ENCODE results near the gene NRF1.

NRF1 gene

DNA sequence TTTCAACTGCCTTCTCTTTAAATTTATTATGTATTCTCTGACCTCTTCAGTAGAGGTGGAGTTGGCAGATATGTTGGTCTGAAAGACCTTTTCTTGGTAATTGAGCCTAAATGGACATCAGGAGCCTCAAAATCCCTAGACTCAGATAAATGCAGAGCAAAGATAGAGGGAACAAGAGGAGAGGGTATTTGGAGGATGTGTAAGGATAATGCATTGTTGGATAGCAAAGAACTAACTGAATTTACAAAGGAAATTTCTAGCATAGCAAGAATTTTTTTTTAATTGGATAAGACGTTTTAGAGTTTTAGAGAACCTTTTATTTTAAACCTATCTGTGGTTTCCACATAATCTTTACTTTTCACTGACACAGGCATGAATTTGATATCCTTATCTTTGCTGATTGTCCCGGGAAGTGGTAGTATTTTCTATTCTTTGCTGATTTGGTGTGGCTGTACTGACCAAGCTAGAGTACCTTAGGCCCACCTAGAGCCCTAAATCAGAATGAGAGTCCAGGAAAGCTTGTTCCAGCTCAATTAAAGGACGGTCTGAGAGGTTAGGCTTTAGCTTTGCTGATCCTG is 91.3 kb downstream of the NRF1 start:
- no peak for TF ChIP-seq ZNF274 (IDR thresholded peaks at IDR 0.05; ENCODE audit: low read depth, low read length)
- H3K4me3 ChIP-seq (ENCODE audit: low read length) = no peak overlapping the region

DNA sequence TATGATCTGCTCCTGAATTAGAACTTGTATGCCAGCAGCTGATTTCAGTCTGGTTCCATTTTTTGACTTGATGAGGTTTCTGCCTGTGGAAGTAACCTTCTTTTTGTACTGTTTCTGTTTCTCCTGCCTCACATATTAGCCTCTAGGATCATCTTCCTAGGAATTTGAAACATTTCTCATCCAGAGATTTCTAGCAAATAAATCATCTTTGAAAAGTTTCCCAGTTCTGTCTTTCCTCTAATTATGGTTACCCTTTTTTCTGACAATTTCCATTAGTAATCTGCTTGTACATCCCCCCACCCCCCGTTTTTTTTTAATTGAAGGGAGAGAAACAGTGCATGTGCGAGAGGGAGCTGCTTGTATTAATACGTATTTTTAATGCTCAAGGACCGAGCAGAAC is 92.2 kb downstream of the NRF1 start:
- H3K4me3 ChIP-seq (ENCODE audit: low read length) = no peak overlapping the region
- no peak for TF ChIP-seq ZNF274 (IDR thresholded peaks at IDR 0.05; ENCODE audit: low read depth, low read length)

DNA sequence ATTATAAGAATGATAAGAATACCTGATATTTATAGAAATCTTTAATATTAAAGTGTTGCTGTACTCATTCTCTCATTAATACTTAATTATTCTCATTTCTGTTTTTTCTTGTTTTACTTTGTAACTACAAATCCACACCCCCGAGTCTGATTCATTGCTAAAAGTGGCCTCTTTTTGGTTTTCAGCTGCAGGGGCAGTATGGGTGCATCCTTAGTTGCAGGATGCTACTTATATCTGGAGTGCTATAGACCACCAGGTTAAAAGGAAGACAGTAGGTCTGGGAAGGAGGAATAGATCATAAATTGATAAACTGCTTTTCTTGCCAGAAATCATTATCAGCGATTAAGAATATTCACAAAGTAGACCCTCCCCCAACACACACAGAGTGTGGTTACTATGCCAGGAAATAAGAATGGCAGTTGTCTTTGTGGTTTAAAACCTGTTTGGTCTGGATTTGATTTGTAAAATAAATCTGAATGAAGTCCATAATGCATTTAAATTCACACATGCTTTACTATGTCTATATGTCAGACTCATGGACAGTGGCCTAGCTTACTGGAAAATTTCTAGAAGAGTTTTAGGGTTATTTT is 96.5 kb downstream of the NRF1 start:
- H3K4me3 ChIP-seq (ENCODE audit: low read length) = no peak overlapping the region
- no peak for TF ChIP-seq ZNF274 (IDR thresholded peaks at IDR 0.05; ENCODE audit: low read depth, low read length)

DNA sequence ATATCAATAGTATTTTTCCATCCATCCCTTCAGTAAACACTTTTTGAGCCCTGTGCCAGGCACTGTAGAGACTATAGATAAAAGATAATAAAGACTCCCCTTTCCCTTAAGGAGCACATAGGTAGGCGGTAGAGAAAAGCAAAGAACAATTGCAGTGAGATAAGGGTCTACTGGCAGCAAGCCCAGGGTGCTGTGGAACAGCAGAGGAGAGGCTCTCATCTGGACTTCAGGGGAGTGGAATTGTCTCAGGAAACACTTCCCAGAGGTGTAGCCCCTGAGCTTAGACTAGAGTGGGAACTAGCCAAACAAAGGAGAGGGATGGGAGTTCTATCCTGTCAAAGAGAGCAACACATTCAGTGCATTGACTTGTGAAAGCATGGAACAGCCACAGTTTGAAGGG is 102.0 kb downstream of the NRF1 start:
- no peak for TF ChIP-seq ZNF274 (IDR thresholded peaks at IDR 0.05; ENCODE audit: low read depth, low read length)
- H3K4me3 ChIP-seq (ENCODE audit: low read length) = no peak overlapping the region

DNA sequence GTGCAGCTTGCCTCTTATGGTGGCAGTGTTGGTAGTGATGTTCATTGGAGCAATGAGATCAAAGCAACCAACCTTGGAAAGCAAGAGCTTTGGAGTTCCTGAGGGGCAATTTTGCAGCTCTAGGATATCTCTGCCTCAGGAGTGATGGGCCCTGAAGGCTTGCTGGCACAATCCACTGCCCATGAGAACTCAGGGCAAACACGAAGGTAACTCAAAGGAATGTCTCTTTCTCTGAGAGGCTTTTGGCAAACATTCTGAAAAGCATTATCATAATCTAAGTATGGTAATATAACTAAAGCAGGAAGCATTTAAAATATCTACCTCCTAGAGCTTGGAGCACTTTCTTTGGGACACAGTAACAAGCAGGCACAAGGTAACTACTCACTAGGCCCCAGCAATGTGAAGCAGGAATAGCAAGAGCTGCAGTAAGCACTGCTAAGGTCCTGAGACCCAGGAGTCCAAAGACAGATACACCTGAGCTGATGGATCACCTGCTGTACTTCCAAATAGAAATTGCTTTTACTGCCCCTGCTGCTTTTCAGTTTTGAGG is 103.1 kb downstream of the NRF1 start:
- no peak overlapping the region for H3K4me3 ChIP-seq (ENCODE audit: low read length)
- TF ChIP-seq ZNF274 (IDR thresholded peaks at IDR 0.05; ENCODE audit: low read depth, low read length) = no peak

DNA sequence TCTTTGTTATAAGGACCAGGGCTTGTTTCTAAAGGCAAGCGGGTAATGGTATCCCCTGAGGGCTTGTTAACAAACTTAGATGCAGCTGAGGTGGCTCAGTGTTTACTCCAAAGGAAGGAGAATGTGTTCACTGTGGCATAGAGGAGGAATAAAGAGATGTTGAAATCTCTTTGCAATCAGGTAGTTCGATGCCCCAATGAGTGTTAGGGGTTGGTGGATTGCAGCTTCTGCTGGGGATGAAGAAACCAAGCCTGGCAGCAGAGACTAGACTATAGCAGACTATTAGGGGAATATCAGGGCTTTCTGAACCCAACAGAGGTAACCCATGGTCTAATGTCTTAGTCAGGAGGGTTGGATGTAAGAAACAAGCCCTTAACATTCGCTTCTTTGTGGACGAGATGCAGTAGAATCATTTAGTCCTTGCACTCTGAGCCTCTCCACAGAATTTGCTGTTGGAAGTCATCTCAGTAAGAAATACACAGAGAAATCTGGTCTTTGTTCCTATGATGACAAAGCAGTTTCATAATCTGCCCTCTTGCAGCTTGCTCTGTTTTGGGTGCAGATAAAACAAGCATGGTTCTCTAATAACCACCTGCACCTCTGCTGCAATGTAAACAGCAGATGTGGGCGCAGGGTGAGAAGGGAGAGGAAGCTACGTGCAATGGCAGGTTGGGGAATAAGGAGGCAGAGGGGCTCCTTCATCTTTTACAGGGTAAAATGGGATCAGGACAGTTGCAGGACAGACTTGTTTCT is 108.6 kb downstream of the NRF1 start:
- no peak overlapping the region for H3K4me3 ChIP-seq (ENCODE audit: low read length)
- no peak for TF ChIP-seq ZNF274 (IDR thresholded peaks at IDR 0.05; ENCODE audit: low read depth, low read length)

DNA sequence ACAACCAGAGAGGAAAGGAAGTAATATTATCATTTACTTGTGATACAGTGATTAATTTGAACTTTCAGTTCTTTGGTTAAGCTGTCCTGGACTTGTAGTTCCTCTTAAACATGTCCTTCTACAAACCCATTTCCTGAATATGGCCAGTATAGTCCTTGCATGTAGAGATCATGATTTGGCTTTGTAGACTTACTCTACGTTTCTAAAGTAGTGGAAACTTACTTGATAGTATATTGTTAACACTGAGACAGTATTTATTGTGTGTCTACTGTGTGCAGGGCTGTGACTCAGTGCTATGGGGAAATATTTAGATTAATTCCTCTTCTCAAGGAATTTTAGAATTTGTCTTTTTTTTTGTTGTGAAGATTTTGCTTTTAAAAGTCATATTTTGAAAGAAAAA is 109.5 kb downstream of the NRF1 start:
- H3K4me3 ChIP-seq (ENCODE audit: low read length) = no peak overlapping the region
- TF ChIP-seq ZNF274 (IDR thresholded peaks at IDR 0.05; ENCODE audit: low read depth, low read length) = no peak

DNA sequence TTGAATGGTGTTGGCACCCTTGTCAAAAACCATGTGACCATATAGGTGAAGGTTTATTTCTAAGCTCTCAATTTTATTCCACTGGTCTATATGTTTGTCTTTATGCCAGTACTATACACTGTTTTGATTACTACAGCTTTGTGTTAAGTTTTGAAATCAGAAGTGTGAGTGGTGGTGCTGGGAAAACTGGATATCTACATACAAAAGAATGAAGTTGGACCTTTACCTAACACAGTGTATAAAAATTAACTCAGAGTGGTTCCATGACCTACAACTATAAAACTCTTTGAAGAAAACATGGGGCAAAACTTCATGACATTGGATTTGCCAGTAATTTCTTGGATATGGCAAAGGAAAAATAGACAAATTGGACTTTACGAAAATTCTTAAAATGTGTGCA is 112.2 kb downstream of the NRF1 start:
- TF ChIP-seq ZNF274 (IDR thresholded peaks at IDR 0.05; ENCODE audit: low read depth, low read length) = no peak
- no peak overlapping the region for H3K4me3 ChIP-seq (ENCODE audit: low read length)

DNA sequence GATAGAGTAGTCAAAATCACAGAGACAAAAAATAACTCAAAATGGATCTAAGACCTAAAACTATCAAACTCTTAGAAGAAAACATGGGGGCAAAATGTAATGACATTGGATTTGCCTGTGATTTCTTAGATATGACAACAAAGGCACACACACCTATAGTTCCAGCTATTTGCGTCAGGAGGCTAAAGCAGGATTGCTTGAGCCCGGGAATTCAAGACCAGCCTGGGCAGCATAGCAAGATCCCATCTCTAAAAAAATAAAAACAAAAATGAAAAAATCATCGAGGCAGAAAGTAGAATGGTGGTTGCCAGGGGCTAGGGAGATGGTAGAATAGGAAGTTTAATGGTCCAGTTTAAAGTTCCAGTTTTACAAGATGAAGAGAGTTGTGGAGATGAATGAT is 113.3 kb downstream of the NRF1 start:
- no peak overlapping the region for H3K4me3 ChIP-seq (ENCODE audit: low read length)
- no peak for TF ChIP-seq ZNF274 (IDR thresholded peaks at IDR 0.05; ENCODE audit: low read depth, low read length)

DNA sequence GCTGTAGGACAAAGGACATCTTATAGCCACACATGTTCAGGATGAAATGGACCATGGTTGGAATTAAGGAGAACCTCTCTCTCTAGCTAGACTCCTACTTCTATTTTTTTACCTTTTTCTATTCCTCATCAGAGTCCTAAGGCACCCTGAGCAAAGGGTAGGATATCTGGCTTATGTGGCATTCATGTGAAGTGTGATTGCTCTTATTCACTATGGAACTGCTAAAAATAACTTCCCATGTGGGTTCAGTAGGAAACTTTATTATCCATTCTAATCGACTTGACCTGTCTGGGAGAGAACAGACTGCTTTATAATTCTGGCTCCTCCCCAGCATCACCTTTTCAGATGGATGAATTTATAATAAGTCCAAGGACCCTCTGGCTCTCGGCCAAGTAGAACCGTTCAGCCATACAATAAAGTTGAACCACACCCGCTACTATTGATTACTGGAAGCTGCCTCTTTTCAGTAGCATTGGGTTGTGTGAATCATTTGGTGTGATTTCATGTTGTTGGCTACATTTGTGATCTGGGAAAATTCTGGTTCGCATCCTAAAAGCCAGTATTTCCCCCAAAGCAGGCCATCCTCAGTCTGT is 117.5 kb downstream of the NRF1 start:
- H3K4me3 ChIP-seq (ENCODE audit: low read length) = no peak overlapping the region
- no peak for TF ChIP-seq ZNF274 (IDR thresholded peaks at IDR 0.05; ENCODE audit: low read depth, low read length)

DNA sequence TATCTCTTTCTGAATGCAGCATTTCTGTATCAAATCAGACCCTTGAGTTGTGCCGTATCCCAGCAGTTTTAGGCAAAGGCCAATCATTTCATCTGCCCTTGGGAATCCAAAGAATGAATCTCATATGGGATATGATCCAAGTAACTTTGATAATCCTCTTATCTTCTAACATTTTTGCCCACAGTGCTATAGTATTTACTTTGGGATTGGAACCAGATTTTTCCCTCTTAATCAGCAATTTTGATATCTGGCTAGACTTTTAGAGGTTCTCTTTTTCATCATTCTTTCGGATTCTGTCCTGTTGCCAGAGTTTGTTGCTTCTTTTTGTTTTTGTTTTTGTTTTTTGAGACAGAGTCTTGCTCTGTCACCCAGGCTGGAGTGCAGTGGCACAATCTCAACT is 118.0 kb downstream of the NRF1 start:
- no peak for TF ChIP-seq ZNF274 (IDR thresholded peaks at IDR 0.05; ENCODE audit: low read depth, low read length)
- H3K4me3 ChIP-seq (ENCODE audit: low read length) = no peak overlapping the region

DNA sequence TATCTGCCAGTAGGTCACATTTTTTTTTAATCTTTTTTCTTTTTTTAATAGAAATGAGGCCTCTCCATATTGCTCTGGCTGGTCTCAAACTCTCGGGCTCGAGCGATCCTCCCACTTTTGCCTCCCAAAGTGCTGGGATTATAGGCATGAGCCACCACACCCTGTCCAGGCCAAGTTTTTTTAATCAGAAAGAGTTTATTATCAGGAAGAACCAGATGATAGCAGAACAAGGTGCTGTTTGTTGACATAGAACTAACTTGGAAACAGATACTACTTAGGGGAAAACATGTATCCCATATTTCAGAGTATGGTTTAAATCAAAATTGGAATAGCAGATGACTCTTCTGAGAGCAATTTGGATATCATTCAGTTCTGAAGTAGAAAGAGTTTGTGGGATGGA is 118.6 kb downstream of the NRF1 start:
- no peak for TF ChIP-seq ZNF274 (IDR thresholded peaks at IDR 0.05; ENCODE audit: low read depth, low read length)
- H3K4me3 ChIP-seq (ENCODE audit: low read length) = no peak overlapping the region

DNA sequence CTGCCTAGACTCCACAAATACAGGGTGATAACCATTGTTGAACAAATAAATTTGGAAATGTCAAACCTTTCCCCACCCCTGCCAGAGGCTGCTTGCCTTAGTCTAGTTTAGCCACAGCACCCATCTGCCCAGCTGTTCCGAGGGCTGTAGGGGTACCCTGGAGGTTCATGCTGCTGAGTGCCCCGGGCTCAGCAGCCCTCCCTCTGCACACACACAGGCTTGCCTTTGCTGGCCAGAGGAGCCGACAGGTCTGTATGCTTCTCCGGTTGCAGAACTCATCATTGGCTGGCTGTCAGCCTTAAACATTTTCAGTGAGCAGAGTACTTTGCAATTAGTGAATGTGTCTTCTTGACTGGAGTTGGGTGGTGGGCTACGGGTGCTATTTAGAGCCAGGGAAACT is 122.9 kb downstream of the NRF1 start:
- H3K4me3 ChIP-seq (ENCODE audit: low read length) = no peak overlapping the region
- no peak for TF ChIP-seq ZNF274 (IDR thresholded peaks at IDR 0.05; ENCODE audit: low read depth, low read length)

DNA sequence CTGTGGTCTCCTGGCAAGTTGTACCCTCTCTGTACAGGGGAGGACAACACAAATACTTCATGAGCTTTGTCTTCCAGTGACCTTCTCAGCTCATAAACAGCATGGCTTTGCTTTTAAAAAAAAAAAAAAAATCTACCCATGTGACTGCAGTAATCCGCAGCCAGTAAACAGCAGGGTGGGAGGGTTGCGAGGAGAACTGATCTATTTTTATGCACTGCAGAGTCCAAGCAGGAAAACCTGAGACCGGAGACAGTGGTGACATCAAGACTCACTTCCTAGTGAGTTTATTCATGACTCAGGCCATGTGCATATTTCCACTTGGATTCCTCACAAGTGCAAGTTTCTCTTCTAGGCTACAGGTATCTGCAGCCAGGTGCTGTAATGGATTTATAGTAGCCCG is 127.9 kb downstream of the NRF1 start:
- H3K4me3 ChIP-seq (ENCODE audit: low read length) = no peak overlapping the region
- no peak for TF ChIP-seq ZNF274 (IDR thresholded peaks at IDR 0.05; ENCODE audit: low read depth, low read length)
